NCI-H446 treated with DMSO at 0.1 percent for 48 hours (cell line): ENCODE data around the gene TEDC2.
"Not testable (repeated sequence)": the region's sequence is repeated elsewhere in the genome, so short reads cannot be mapped to it uniquely, and the experiment has no call there.

ENCODE experiments used
- DNase-seq: peaks from one replicate; lab custom pipeline; 2025; lab: John Stamatoyannopoulos, UW

TEDC2 gene

DNA sequence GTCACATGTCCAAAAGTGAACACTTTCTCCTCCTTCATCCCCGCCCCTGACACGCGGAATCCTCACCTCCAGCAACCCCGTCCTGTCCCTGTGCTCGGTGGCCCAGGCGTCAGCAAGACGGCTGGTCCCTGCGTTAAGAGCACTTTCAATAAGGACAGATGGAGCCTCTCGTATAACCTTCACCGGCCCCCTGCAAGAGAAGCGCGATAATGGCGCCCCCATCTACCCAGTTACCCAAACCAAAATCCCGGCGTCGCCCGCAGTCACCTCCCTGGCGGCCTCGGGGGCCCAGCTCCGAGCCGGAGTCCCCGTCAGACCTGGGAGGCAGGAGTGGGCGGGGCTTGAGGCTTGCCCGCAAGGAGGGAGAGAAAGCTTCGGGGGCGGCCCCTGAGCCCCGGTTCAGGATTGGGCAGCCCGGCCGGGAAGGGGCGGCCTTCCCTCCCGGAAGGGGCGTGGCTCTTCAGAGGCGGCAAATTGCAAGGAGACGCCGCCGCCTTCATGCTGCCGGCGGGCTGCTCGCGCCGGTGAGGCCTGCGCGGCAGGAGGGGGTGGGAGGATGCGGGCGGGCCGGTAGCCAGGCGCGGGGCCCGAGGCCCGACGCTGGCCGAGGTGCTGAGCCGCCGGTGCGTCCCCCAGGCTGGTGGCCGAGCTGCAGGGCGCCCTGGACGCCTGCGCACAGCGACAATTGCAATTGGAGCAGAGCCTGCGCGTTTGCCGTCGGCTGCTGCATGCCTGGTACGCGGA is at the start of gene TEDC2:
TEDC2 (plus strand) TSS at position 463 of the 744 bp plus-strand sequence; CDS start at position 499, 36 bp downstream.
- peak; percentile 85 for DNase-seq

DNA sequence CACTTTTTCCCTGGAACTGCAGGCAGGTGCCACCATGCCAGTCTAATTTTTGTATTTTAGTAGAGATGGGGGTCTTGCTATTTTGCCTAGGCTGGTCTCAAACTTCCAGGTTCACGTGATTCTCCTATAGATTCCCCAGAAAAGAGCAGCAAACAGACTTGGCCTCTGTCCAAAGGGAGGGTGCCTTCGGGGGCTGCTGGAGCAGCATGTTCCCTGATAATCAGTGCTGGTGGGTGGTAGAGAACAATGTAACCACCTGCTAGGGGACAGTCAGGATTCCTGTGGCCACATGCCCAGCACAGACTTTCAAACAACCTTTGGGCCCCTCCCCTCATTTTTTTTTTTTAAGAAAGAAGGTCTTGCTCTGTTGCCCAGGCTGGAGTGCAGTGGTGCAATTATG is 44.8 kb upstream of the TEDC2 start:
- no peak for DNase-seq

- no peak for DNase-seq
These were observed 39.9 kb upstream of the TEDC2 start for GRCh38 chr16:2420035-2420434.

GRCh38 chr16:2422123-2422867 is 37.6 kb upstream of the TEDC2 start:
- no peak for DNase-seq

GRCh38 chr16:2424061-2425007 is 35.6 kb upstream of the TEDC2 start:
- DNase-seq: no peak

- DNase-seq: no peak
These were observed 34.8 kb upstream of the TEDC2 start for GRCh38 chr16:2425008-2425518.

DNA sequence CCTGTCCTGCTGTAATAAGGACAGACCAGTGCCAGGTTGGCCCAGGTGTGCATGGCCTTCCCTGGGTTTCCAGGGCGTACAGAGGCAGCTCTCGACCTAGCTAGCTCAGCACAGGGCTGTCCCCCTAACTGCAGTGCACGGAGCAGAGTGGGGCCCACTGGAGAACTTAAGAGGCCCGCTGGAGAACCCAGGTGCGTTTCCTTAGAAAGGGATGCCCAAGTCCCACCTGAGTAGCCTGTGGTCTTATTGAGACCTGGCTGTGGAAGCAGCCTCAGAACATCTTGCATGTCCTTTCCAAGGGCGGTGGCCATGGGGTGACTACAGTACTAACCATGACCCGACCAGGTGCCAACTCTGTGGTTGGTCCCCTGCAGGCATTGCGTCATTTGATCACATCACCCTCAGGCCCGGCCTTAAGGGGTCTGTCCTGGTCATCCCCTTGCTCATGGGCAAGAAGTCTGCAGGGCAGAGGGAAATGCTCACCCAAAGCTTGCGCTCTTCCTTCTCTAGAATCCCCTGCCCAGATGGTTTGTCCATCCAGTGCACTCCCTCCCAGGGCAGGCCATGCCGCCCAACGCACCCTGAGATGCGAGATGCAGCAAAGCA is 34.0 kb upstream of the TEDC2 start:
- DNase-seq: no peak

DNA sequence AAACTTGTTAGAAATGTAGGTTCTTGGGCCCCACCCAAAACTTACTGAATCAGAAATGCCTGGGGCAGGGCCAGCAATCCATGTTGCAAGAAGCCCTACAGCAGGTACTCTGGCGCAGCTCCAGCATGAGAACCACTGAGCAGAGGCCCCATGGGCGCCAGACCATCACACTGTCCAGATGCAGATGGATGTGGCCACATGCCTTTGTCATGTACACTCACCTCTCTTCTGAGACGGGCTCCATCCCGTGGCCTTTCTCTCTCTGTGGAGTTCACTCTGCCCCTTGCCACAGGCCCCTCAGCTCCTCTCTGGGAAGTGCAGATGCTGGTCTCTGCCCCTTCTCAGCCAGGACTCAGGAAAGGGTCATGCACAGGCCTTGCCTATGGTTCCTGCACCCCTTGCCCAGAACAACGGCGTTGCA is 33.0 kb upstream of the TEDC2 start:
- no peak for DNase-seq

DNA sequence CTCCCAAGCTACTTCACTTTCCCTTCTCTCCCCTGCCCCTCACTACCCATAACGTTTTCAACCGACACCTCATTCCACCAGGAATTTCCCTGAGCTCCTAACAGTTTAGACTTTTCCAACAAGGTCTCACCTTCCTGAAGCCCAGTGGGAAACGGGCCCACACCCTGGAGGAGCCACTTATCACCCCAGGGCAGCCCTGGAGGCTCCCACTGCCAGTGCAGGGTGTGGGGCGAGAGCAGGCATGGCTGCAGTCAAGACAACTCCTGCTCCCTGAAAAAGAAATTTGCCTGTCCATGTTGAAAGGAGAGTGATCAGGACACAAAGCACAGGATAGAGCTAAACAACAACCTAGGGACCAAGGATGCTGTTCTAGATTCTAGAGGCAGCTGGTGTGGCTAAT is 32.4 kb upstream of the TEDC2 start:
- DNase-seq: no peak

DNA sequence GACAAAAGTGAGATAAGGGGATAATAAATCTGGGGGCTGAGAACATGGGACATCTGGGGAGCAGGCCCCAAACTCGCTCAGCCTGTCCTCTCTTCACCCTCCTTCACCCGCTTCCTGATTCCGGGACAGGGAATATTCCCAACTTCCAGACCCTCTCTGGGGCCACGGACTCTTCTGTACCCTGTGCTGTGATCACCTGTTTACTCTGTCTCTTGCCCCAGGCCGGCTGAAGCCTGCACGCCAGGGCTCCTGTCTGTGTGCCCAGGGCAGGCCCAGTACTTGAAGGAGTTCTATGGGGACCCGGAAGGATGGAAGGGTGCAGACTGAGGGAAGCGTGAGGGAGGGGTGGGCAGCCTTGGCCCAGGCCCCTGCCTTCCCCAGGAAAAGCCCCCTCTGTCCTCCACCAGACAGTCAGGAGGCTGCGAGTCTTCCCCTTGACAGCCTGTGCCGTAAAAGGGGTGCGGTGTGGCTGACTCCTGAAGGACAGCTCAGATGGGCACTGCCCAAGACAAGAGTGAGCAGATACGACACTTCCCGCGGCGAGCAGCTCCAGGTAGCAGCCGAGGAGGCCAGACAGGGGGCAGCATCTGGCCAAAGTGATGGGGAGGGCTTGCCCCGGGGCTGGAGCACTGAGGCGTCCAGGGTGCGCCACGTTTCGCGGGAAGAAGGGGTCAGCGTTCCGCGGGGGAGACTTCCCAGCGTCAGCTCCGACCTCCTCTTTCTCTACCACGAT is 31.7 kb upstream of the TEDC2 start:
- no peak for DNase-seq

- no peak for DNase-seq
These were observed 31.2 kb upstream of the TEDC2 start for GRCh38 chr16:2428784-2429033.

DNA sequence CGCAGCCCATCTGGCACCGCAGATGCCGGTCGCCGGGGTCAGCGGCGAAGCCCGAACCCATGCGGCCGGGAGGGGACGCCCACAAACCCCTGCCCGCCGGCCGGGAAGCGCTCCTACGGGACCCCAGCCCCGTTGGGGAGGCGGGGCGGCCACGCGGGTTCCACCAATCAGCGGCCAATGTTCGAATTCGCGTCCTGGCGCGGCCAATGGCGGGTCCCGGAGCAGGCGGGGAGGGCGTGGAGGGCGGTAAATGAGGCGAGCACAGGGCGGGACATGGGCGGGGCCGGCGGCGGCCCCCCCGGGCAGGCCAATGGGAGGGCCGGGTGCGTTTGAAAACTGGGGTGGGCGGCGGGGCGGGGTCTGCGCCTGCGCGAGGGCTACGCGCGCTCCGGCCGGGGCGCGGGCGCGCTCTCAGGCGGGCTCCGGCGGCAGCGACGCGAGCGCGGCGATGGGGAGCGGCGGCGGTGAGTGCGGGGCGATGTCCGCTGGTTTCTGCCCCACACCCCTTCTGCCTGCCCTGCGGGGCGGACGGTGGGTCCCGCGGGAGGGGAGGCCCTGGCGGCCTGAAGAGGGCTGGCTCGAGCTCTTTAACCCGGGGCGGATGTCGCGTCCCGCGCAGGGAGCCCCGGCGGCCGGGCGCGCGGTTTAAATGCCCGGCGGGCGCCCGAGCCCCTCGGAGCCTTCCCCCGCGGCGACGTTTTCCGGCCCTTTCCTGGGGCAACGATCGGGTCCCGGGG is 30.7 kb upstream of the TEDC2 start, which contains the start of gene CCNF:
CCNF (plus strand) TSS at position 414 of the 737 bp plus-strand sequence; CDS start at position 449, 35 bp downstream.
- DNase-seq: peak; percentile 84

DNA sequence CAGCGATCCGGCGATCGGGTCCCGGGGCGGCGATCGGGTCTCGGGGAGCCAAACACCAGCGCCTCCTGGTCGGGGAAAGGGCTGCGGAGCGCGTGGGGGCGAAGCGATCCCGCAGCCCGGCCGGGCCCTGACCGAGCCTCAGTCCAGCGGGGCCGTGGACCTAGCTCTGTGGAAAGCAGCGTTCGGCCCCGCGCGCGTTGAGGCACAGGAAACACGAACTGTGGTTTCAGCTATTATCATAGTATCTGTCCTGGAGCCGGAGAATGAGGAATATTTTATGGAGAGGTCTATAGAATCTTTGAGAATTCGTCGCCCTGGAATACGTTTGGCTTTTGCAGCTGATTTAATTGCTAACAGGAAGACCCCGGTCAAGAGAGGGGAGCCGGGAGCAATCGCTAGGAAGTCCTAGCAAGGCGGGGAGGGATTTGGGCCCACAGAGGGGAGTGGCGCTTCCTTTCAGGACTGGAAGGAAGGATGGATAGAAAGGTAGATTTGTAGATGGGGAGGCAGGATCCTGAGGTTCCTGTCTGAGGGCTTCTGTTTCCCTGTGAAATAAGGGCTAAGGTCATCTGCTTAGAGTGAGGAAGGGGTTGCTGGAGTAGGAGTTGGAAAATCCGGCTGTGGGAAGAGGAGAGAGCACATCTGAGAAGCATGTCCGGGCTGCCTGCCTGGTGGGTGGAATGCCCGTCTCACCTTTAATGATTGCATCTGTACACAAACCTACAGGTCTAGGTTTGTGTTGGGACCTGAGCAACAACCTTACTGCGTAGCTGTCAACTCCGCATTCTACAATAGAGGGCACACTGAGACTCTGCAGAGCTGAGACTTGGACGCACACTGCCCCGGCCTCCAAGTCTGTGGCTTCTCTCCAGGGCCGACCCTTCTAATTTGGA is 29.9 kb upstream of the TEDC2 start:
- DNase-seq: no peak

- no peak for DNase-seq
These were observed 27.6 kb upstream of the TEDC2 start for GRCh38 chr16:2432286-2432685.

GRCh38 chr16:2432801-2433505 is 27.0 kb upstream of the TEDC2 start:
- no peak for DNase-seq

DNA sequence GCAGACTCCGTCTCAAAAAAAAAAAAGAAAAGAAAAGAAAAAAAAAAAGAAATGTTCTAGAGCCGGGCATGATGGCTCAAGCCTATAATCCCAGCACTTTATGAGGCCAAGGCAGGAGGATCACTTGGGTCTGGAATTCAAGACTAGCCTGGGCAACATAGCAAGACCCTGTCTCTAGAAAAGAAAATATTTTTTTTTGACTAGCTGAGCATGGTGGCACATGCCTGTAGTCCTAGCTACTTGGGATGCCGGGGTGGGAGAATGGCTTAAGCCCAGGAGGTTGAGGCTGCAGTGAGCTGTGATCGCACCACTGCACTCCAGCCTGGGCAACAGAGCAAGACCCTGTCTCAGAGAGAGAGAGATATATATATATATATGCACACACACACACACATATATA is 24.7 kb upstream of the TEDC2 start:
- DNase-seq: not testable (repeated sequence)

DNA sequence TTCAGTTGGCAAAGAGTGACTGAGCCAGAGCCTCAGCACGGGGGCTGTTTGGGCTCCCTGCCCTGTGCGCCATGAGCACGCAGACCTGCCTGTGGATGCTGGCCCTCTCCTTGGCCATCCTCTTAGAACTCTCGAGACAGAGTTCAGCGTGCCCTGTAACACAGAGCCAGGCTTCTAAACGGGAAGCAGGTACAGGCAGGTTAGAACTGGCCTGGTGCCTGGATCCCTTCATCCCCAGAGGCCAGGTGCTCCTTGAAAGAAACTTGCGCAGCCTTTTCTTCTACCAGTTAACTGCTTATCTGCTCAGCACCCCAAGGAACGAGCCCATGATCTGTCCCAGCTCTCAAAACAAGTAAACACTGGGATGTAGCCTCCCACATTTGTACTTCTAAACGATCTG is 23.8 kb upstream of the TEDC2 start:
- DNase-seq: no peak

DNA sequence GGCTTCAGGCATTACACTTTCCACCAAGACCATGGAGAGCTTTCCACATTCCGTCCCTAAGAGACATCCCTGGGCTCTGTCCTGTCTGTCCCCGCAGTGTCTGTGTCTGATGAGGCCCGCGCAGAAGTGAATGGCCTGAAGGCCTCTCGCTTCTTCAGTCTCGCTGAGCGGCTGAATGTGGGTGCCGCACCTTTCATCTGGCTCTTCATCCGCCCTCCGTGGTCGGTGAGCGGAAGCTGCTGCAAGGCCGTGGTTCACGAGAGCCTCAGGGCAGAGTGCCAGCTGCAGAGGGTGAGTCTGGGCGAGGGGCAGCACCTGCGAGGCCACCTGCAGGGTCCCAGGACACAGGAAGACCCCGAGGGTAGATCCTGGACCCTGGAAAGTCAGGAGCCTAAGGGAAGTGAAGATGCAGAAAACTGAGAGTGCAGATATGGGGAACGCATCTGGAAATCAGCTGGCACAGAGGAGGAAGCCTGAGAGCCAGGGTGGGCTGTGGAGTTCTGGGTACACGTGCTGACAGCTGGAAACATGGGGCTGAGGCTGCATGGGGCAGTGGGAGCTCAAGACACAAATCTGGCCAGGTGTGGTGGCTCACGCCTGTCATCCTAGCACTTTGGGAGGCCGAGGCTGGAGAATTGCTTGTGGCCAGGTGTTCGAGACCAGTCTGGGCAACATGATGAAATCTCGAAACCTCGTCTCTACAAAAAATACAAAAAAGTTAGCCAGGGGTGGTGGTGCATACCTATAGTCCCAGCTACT is 22.7 kb upstream of the TEDC2 start:
- DNase-seq: no peak
